ENCODE measurements around the gene PRRG2. TPM values are rescaled to one million over a fixed set of nuclear protein-coding genes. Genes with fewer than 3 reads are reported as not detected.
A peak's percentile ranks its signal among the peaks of the same experiment; 100 is the strongest.

PRRG2 gene
- total RNA-seq, 1 experiment from 2014 or later = 17.0 TPM

GRCh38 chr19:49587227-49587626 is 6.1 kb downstream of the PRRG2 start:
- TF ChIP-seq EZH2 (IDR thresholded peaks at IDR 0.05; ENCODE audit: low read length, unreplicated experiment) = no peak
- Histone ChIP-seq H3K4me1 (ENCODE audit: insufficient read depth, low read length) (no peaks in the 10 kb centered on the region; the same call in 1 of the 2 replicates), H3K27me3 (ENCODE audit: low read length) (no peaks in the 10 kb centered on the region), H3K9ac (ENCODE audit: low read length) (no peak overlapping the region), H3K79me2 (ENCODE audit: low read length) (peaks cover 14% of the 10 kb centered on the region), H3F3A (ENCODE audit: low read length, unreplicated experiment) (no peaks in the 10 kb centered on the region), H3K9me3 (ENCODE audit: low read length) (no peaks in the 10 kb centered on the region), H3K4me2 (ENCODE audit: low read length) (no peak overlapping the region), H3K4me3 (ENCODE audit: low read length) (no peak overlapping the region), H4K20me1 (ENCODE audit: low read length) (no peaks in the 10 kb centered on the region), H3K9me2 (replicated peaks; ENCODE audit: low read length) (no peaks in the 10 kb centered on the region), H3K36me3 (ENCODE audit: low read depth, low read length) (no peaks in the 10 kb centered on the region), H2AFZ (ENCODE audit: low read length) (no peak overlapping the region), H3K27ac (ENCODE audit: low read length) (no peak overlapping the region)
- ATAC-seq (no peak), DNase-seq (no peak)
- intact Hi-C loops (cut with micrococcal nuclease) = no loop called here
- ChIA-PET CTCF (interaction anchor here (0.5 to 0.6 kb wide), 2 partner anchors 91 to 813 kb away, joined by 4 to 5 read pairs; partner anchors contain the start of gene RPS11), POLR2A (ENCODE audit: unreplicated experiment) (no interaction called here)
- BruUV-seq (replicated peaks) = no TSS peak

- no peak for ATAC-seq
- ChIA-PET POLR2A (ENCODE audit: unreplicated experiment) (no interaction called here), CTCF (no interaction called here)
- intact Hi-C loops (cut with micrococcal nuclease) = no loop called here
- Histone ChIP-seq H4K20me1 (ENCODE audit: low read length) (peaks cover under 1% of the 10 kb centered on the region; the same call in 1 of the 2 replicates), H3K27me3 (ENCODE audit: low read length) (no peaks in the 10 kb centered on the region), H3K79me2 (ENCODE audit: low read length) (peaks cover 26% of the 10 kb centered on the region), H3K27ac (ENCODE audit: low read length) (no peak overlapping the region), H3K4me3 (ENCODE audit: low read length) (no peak overlapping the region), H3K4me1 (ENCODE audit: insufficient read depth, low read length) (peaks cover 1% of the 10 kb centered on the region; the same call in 1 of the 2 replicates), H3K9ac (ENCODE audit: low read length) (no peak overlapping the region), H2AFZ (ENCODE audit: low read length) (no peak overlapping the region), H3K4me2 (ENCODE audit: low read length) (no peak overlapping the region), H3K36me3 (ENCODE audit: low read depth, low read length) (no peaks in the 10 kb centered on the region), H3K9me3 (ENCODE audit: low read length) (no peaks in the 10 kb centered on the region), H3K9me2 (replicated peaks; ENCODE audit: low read length) (no peaks in the 10 kb centered on the region), H3F3A (ENCODE audit: low read length, unreplicated experiment) (no peaks in the 10 kb centered on the region)
- TF ChIP-seq EZH2 (IDR thresholded peaks at IDR 0.05; ENCODE audit: low read length, unreplicated experiment) (no peak), EZH2phosphoT487 (IDR thresholded peaks at IDR 0.05; ENCODE audit: borderline replicate concordance, low read length) (no peak), CTCF (conservative IDR thresholded peaks at IDR 0.05; ENCODE audit: low read depth, low read length) (no peak)
- no TSS peak for BruUV-seq (replicated peaks)
- DNase-seq = no peak
These were observed 7.4 kb downstream of the PRRG2 start for GRCh38 chr19:49588365-49589122.

- Histone ChIP-seq H3K4me3 (ENCODE audit: low read length) (no peak overlapping the region), H3K4me1 (ENCODE audit: insufficient read depth, low read length) (peaks cover 7% of the 10 kb centered on the region; the same call in 1 of the 2 replicates), H3K36me3 (ENCODE audit: low read depth, low read length) (peaks cover 7% of the 10 kb centered on the region; the same call in 1 of the 2 replicates), H3K4me2 (ENCODE audit: low read length) (no peak overlapping the region), H3K9me3 (ENCODE audit: low read length) (no peaks in the 10 kb centered on the region), H3K9ac (ENCODE audit: low read length) (no peak overlapping the region), H3K27ac (ENCODE audit: low read length) (no peak overlapping the region), H3K79me2 (ENCODE audit: low read length) (peaks cover 35% of the 10 kb centered on the region), H2AFZ (ENCODE audit: low read length) (no peak overlapping the region), H3F3A (ENCODE audit: low read length, unreplicated experiment) (no peaks in the 10 kb centered on the region), H3K9me2 (replicated peaks; ENCODE audit: low read length) (no peaks in the 10 kb centered on the region), H4K20me1 (ENCODE audit: low read length) (peaks cover 6% of the 10 kb centered on the region; the same call in 1 of the 2 replicates), H3K27me3 (ENCODE audit: low read length) (no peaks in the 10 kb centered on the region)
- CTCF ChIA-PET = no interaction called here
- intact Hi-C loops (cut with micrococcal nuclease) = no loop called here
- no TSS peak for BruUV-seq (replicated peaks)
- ATAC-seq = peak; percentile 1; the same call in 1 of the 2 replicates
- POLR2A ChIA-PET (ENCODE audit: unreplicated experiment) = interaction anchor here (0.9 to 1.0 kb wide), 2 partner anchors 51 to 52 kb away, joined by 3 to 9 read pairs; partner anchors contain the start of genes RRAS and SCAF1
- DNase-seq = no peak
- TF ChIP-seq EZH2 (IDR thresholded peaks at IDR 0.05; ENCODE audit: low read length, unreplicated experiment) (no peak), EZH2phosphoT487 (IDR thresholded peaks at IDR 0.05; ENCODE audit: borderline replicate concordance, low read length) (no peak), CTCF (conservative IDR thresholded peaks at IDR 0.05; ENCODE audit: low read depth, low read length) (no peak)
These were observed 8.4 kb downstream of the PRRG2 start for GRCh38 chr19:49589502-49589905.
